Measurements from ENCODE around the gene LRP8.

The LRP8 gene

GRCh38 chr1:53279296-53280200, 48.3 kb downstream of the LRP8 start:
- DNase-seq, result no peak

GRCh38 chr1:53278298-53278725, 49.6 kb downstream of the LRP8 start:
- no peak for DNase-seq

- DNase-seq, result no peak
These were observed 50.5 kb downstream of the LRP8 start for GRCh38 chr1:53277326-53277725.

GRCh38 chr1:53276902-53277281, 51.0 kb downstream of the LRP8 start:
- no peak for DNase-seq

GRCh38 chr1:53276153-53276901, 51.5 kb downstream of the LRP8 start:
- DNase-seq, result no peak

- DNase-seq, result no peak
These were observed 52.3 kb downstream of the LRP8 start for GRCh38 chr1:53275566-53275965.

- DNase-seq, result no peak
These were observed 53.2 kb downstream of the LRP8 start for GRCh38 chr1:53274541-53275185.

GRCh38 chr1:53274026-53274425, 53.8 kb downstream of the LRP8 start:
- DNase-seq, result no peak

GRCh38 chr1:53273526-53273925, 54.3 kb downstream of the LRP8 start:
- DNase-seq, result no peak

GRCh38 chr1:53272349-53272748, 55.5 kb downstream of the LRP8 start:
- no peak for DNase-seq

GRCh38 chr1:53271446-53272090, 56.3 kb downstream of the LRP8 start:
- DNase-seq, result no peak

GRCh38 chr1:53270873-53271272, 57.0 kb downstream of the LRP8 start:
- no peak for DNase-seq

- no peak for DNase-seq
These were observed 57.8 kb downstream of the LRP8 start for GRCh38 chr1:53270107-53270506.

GRCh38 chr1:53267761-53268160, 60.1 kb downstream of the LRP8 start:
- no peak for DNase-seq

GRCh38 chr1:53266038-53266437, 61.8 kb downstream of the LRP8 start:
- no peak for DNase-seq

- no peak for DNase-seq
These were observed 62.3 kb downstream of the LRP8 start for GRCh38 chr1:53265581-53265980.

GRCh38 chr1:53264048-53264447, 63.8 kb downstream of the LRP8 start:
- no peak for DNase-seq

- no peak for DNase-seq
These were observed 65.9 kb downstream of the LRP8 start for GRCh38 chr1:53262000-53262399.

- DNase-seq, result no peak
These were observed 67.1 kb downstream of the LRP8 start for GRCh38 chr1:53260631-53261247.

GRCh38 chr1:53259932-53260331, 67.9 kb downstream of the LRP8 start:
- no peak for DNase-seq

- DNase-seq, result no peak
These were observed 69.7 kb downstream of the LRP8 start for GRCh38 chr1:53258216-53258615.

GRCh38 chr1:53257454-53258081, 70.3 kb downstream of the LRP8 start:
- no peak for DNase-seq
